HS-5 (cell line): ENCODE data around the gene P2RX7.

Experiments
- DNase-seq: peaks from one replicate; pipeline ENCODE4 v3.0.0-alpha.2; 2012; ENCODE audit warnings: low read depth

Gene P2RX7

DNA sequence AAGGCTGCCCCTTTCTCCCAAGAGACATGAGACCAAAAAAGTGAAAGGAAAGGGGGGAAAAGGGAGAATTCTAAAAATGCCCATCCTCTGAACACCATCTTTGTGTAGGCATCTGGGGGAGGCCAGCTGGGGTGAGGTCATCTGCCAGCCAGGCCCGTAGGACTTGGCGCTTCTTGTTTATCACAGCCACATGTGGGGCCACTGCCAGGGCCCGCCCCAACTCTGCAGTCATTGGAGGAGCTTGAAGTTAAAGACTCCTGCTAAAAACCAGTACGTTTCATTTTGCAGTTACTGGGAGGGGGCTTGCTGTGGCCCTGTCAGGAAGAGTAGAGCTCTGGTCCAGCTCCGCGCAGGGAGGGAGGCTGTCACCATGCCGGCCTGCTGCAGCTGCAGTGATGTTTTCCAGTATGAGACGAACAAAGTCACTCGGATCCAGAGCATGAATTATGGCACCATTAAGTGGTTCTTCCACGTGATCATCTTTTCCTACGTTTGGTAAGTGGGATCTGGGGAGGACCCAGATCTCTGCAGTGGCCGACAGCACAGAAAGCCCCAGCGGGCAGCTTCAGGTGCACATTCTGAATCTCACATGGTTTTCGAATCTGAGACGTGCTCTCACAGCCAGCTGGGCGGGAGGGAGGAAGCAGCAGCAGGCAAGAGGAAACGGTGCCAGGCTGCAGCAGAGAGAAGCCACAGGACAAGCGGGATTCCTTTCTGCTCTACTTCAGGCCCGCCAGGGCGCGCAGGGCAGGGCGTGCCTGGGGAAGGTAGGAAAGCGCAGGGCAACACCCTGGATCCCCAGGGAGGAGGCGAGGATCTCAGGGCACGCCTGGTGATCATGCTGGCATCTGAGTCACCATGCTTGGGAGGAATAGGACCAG, at the start of gene P2RX7:
Gene P2RX7 (plus strand): TSS at position 276 of the 881 bp plus-strand sequence. CDS start 95 bp downstream, at position 371.
- DNase-seq: peak; percentile 56

DNA sequence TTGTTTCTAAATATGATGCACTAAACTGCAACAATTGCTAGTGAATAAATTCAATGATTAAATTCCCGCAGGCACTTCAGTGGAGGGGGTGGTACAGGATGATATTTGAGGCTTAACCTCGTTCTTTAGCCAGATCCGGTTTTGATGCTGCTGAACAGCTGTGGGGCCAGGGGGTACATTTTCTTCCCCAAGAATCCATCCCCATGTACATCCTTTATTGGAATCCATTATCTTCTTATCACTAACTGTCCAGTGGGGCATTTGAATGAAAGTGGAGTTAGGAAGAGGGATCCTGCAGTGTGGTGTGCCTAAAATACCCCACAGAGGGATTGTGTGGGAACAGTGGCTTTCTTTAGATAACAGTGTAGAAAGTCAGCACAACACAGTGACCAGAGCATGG, 48.4 kb upstream of the P2RX7 start:
- DNase-seq: no peak

DNA sequence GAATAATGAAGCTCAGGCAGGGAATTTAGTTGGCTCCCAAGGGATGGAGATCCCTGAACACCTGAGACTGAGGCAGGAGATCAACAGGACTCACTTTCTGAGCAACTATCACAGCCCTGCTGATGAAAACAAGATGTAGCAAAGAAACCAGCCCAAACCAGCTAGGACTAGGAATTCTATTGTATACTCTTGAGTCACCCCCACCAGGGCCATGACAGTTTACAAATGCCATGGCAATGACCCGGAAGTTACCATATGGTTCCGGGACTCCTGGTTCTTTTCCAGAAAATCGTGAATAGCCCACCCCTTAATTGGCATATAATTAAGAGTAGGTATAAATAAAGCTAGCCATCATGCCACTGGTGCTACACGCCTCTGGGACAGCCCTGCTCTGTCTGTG, 47.6 kb upstream of the P2RX7 start:
- DNase-seq: no peak

DNA sequence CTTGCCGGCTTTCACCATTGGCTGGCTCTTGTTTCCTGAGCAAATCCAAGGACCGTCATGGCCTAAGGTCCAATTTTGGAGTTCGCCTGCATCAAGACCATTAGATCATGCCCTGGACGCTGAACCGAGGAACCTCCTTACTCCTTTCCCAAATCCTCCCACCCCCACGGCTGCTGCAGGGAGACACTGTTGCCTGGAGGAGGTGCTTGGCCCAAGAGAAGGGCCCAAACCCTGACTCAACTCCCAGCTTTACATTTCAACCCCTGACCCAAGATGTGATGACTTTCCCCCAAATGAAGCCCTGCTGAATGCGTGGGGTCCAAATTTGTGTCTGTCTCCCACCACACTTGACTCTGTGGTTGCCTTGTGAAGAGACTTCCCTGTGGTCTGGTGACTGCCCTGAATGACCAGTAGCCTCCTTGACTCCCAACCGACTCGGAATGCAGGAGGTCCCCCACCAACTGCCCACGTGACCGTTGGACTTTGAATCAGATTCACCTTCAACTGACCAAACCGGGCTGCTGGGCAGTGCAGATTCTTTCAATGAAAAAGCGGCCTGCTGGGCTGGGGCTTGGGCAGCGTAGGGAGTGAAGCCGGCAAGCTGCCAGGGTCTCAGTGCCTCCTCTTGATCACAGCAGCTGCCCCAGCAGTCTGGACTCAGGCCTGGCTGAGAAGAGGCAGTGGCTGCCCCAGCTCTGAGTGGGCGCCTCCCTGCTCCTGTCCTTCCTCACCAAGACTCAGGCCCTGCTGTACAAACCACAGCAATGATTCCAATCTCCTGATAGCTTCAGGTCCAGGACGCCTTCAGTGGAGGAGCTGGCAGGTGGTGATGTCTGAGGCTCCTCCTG, 46.9 kb upstream of the P2RX7 start:
- DNase-seq: no peak

DNA sequence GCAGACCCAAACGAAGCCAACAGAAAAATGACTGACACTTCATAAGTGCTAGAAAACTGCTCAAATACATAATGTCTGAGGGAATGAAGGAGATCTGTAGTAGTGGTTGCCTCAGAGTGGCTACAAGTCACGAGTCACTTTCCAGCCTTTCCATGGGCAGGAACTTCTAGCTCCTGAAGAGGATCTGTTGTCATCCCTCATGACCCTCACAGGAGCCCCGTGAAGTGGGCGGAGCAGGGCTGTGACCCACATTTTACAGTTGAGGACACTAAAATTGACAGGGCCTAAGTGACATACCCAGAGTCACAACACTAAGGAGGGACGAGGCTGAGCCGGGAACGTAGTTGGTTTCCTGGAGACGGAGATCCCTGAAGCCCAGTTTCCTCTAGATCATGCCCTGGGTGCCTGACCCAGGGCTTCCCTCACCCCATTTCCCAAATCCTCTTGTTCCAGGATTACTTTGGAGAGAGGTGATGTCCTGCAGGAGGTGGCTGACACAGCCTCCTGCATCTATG, 45.8 kb upstream of the P2RX7 start:
- no peak for DNase-seq

DNA sequence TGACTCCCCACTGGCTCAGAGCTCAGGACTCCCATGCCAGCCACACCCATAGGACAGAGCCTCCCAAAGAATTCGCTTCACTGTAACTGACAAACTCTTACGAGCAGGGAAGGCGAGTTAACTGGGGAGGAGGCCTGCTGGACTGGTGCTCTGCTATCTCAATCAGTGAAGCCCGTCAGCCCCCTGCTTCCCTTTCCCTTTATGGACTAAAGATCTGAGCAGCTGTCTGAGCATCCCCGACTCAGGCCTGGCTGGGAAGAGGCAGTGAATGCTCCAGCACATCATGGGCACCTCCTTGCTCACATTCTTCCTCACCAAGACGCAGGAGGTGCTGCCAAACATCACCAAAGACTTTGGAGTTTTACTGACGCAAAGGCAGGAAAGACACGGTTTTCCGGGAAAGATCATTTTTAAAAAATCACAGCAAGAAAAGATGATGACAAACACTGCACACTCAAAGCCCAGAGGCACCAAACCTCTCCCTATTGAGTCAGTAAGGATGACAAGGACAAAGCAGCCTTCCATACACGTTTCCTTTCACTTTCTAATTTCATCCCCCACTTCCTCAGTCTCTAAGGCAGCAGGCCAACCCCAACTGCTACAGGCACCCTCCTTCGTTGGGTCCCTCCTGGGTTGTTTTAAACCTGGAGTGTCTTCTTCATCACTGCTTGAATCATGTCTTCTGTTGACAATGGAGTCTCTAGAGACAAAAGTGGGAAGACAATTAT, 45.0 kb upstream of the P2RX7 start:
- no peak for DNase-seq

DNA sequence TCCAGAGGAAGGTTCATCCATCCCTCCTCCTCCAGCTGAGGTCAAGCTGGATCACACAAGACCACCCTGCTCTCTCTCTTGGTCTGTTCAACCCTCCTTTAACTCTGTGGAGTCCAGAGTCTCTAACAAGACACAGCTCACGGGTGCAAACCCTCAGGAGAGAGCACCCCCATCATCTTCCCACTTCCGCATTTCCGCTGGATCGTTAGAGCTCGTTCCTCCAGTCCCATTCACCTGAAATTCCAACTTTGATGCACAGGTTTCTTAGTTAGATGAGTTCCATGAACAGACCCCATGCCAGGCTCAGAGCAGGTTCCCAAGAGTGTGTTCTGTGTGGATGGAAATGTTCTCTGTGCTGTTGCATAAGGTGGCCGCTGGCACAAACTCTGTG, 44.5 kb upstream of the P2RX7 start:
- no peak for DNase-seq

DNA sequence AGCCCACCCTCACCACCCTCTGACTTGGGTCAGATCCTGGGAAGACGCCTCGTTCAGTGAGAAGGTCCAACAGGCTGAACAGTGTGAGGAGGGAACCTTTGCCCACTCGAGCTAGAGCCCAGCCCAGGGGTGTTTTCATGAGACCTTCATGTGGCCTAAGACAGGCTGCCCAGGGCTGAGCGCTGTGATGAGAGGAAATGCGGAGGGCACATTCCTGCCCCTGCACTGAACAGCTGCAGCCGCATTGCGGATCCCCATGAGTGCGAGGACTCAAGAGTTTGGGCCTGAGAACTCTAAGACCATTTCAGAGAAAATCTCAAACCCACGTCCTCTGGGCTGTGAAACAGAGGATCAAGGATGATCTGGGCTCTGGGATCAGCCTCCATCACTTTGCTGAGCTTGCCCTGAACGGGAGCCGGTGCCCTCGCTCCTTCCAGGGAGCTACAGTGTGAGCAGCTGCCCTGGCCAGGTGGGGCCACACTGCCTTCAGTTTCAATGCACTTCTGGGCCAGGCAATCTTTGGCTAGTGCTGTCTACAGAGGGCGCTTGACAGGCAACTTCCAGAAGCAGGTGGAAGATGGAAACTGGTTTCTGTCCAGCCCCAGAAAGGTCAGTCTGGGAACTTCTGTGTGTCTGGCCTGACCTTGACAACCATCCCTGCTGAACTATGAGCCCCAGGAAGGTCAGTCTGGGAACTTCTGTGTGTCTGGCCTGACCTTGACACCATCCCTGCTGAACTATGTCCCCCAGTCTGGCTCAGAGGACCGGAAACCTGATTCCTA, 43.5 kb upstream of the P2RX7 start:
- no peak for DNase-seq

DNA sequence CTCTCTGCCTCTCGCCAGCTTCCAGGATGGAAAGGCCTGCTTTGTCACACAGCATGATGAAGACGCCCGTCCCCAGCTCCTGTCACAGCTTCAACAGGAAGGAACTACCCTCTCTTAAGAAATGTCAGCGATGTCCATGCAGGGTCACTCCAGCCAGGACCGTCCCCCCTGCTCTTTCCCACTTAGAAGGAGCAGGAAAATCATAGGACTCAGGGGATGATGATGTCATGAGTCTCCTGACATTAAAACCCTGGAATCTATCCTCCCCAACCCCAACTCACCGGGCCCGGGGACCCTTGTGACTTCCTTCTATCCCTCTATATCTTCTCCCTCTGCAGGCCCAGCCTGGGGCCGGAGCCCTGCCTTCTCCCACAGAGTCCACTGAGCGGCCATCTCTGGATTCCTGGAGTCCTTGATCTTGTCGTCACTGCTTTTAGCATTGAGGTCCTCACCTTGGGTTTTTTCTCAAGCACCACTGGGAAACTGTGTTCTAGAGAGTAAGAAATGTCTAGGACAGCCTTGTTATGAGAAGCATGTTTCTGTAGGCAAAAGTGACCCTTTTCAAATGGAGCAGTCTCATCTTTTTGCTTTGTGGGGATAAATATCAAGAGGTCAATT, 42.8 kb upstream of the P2RX7 start:
- DNase-seq: no peak

DNA sequence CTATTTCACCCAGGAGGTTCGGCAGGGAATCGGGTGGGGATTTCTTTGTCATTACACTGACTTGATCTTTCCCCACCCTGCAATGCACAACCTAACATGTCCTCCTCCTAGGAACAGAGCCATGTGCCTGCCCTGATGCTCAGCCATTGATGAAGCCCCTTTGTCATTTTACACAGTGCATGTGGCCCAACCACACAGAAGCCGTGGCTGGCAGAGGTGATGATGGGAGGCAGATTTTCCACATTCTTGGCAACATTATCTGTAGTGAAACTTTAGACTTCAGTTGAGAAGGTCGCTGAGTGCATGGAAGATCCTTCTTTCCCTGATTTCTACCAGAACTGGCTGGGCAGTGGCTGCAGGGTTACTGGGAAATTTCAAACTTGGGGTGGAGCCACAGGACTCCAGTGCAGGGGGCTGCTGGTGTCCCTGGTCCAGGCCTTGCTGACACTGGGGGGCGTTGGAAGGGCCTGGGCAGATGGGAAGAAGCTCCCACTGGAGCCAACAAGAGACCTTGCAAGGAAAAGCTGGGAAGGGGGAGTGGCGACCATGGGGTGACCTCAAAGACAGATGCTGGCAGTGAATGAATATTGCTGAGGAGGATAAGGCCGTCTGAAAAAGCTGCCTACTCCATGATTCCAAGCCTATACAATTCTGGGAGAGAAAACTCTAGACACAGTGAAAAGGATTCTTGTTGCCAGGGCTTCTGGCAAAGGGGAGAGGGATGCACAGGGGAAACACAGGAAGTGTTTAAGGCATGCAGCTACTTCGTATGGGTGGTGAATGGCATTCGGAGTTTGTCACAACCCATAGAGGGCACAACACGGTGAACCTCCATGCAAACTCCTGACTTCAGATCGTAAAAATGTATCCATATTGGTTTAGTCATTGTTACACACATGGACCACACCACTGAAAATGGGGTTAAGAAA, 41.8 kb upstream of the P2RX7 start:
- DNase-seq: no peak

DNA sequence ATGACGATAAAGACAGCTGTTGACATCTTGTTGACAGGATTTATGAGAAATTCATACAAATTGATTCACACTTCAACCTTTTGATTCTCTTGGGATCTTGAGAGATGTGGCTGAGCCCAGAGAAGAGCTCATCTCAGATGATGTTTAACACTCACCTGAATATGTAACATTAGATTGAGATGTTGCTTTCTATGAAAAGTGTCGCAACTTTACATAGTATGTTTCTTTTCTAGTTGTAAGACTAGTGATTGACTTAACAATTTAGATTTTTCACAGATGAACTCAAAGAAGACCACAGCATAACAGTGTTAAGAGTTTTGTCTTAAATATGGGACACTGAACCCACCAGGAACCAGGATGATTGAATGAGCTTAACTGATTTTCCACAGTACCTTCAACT, 40.6 kb upstream of the P2RX7 start:
- DNase-seq: no peak

DNA sequence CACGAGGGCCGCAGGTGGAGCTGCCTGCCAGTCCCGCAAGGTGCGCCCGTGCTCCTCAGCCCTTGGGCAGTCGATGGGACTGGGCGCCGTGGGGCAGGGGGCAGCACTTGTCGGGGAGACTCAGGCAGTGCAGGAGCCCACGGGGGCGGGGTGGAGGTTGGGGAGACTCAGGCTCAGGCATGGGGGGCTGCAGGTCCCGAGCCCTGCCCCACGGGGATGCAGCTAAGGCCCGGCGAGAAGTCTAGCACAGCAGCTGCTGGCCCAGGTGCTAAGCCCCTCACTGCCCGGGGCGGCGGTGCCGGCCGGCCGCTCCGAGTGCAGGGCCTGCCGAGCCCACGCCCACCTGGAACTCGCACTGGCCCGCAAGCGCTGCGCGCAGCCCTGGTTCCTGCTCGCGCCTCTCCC, 39.2 kb upstream of the P2RX7 start:
- DNase-seq: no peak

DNA sequence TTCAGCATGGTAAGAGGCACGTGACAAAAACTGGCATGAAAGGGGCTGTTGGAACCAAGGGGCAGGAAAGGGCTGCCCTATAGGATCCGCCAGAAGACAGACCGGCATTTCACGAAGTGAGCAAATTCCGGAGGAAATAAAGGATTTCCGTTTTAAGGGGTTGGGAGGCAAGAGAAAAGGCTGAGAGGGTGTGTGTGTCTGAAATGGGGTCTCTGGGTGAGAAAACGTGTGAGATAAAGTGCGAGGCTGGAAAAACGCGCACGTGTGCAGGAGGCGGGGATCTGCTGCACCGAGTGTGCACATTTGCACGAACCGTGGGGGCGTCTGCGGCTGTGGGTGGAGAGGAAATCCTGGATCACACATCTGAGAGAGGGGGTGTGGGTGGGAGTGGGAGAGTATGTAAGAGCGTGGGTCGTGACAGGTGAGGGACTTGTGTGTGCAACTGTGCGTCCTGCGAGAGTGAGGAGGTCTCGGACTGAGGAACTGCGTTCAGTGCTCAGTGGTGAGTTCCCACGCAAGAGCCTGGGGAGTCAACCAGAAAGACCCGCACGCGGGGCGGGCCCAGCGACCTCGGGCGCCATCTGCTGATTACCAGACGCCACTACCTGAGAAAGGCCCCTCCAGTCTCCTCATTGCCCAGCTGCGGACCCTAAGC, 37.0 kb upstream of the P2RX7 start:
- DNase-seq: no peak

DNA sequence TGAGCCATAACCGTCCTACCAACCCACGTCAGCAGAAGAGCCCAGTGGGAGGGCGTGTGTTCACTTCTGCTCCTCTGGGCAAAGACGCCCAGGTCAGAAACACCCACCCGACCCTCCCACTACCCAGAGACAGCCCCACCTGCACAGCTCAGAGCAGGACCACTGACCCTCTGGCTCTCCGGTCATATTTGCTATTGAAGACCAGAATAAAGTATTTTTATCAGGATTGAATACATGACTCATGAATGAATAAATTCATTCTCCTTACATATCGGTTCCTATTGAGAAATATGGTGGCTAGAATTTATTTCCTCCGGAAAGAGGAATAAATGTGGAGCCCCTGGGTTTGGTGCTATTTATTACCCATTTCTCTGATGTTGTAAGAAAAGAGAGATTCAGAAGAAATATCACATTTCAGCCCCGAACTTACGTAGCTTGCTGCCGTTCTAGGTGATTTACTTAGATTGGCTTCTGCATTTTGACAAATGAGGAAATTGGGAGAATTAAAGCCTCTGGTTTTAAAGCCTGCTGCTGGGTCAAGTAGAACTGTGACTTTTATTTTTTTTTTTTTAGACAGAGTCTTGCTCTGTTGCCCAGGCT, 36.4 kb upstream of the P2RX7 start:
- DNase-seq: no peak

DNA sequence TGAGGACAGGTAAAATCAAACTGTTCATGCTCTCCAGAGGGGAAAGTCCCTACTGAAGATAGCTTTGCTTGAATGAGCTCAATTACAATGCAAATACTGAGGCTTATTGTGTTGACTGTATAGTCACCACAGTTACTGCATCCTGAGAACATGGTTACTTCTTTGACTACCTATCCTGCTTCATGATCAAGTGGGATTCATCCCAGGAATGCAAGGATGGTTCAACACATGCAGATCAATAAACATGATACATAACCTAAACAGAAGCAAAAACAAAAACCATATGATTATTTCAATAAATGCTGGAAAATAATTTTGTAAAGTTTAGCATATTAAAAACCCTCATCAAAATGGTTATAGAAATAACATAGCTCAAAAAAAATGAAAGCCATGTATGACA, 32.9 kb upstream of the P2RX7 start:
- no peak for DNase-seq

DNA sequence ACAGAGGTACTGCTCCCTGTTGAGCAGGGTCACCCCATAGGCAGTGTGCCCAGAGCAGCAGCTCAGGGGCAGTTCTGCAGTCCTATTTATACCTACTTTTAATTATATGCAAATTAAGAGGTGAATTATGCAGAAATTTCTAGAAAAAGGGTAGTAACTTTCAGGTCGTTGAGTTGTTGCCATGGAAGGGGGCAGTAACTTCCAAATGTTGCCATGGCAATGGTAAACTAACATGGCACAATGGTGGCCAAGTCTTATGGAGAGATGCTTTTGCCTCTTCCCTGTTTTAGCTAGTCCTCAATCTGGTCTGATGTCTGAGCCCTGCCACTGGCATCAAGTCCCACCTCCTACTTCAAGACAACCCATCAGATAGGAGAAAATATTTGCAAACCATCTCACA, 30.4 kb upstream of the P2RX7 start:
- DNase-seq: no peak

DNA sequence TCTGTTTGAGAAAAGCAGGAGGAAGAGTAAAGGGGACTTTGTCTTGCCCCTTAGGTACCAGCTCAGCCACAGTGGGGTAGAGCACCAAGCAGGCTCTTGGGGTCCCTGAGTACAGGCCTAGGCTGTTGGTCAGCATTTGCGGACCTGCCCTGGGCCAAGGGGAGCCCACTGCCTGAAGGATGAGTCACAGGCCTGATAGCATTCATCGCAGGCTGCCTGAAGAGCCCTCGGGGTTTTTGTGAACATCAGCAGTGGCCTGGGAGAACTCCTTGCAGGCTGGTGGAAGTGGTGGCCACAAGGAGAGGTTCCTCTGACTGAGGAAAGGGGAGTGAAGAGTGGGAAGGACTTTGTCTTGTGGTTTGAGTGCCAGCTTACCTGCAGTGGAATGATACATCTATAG, 25.0 kb upstream of the P2RX7 start:
- no peak for DNase-seq

DNA sequence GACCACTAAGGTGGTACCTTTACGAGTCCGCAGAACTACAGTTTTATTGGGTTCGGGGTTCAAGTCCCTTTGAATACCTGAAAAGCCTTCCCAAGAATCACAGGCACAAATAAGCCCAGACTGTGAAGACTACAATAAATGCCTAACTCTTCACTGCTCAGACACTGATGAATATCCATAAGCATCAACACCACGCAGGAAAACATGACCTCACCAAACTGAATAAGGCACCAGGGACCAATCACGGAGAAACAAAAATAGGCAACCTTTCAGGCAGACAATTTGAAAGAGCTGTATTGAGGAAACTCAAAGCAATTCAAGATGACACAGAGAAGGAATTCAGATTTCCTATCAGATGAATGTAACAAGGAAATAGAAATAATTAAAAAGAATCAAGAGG, 24.2 kb upstream of the P2RX7 start:
- no peak for DNase-seq
